Esophagus squamous epithelium (tissue), 4 donors: ENCODE data around the gene NRARP.

Source experiments
- CTCF ChIP-seq, 6 experiments: fragments of 450-650 bp in 4 of 6; fragments of 200-600 bp in 2 of 6; sonication (generic) in 2 of 6; IDR thresholded peaks; one replicate each; pipeline ENCODE4 v1.5.1; 2016 to 2019; ENCODE audit warnings: antibody characterized with exemption in 6 of 6, mild to moderate bottlenecking in 4 of 6, moderate library complexity in 4 of 6
- POLR2A ChIP-seq, 4 donors: fragments of 450-650 bp; IDR thresholded peaks; one replicate each; pipeline ENCODE4 v1.6.1; 2017; ENCODE audit warnings: antibody characterized with exemption in 4 of 4, mild to moderate bottlenecking in 4 of 4, moderate library complexity in 3 of 4

GRCh38 chr9:137314561-137315560 is 12.8 kb upstream of the NRARP start:
- no peak for TF ChIP-seq CTCF (IDR thresholded peaks at IDR 0.05)
- TF ChIP-seq POLR2A (IDR thresholded peaks at IDR 0.05), result no peak
